ELR (cell line): ENCODE measurements around the gene TMEM222.
"Not testable (repeated sequence)": the region's sequence is repeated elsewhere in the genome, so short reads cannot be mapped to it uniquely, and the experiment has no call there.

Experiments used
- DNase-seq: peaks from one replicate; pipeline ENCODE4 v3.0.0-alpha.2; 2015; ENCODE audit warnings: low read depth

Gene TMEM222

GRCh38 chr1:27321813-27322568 lies at the start of gene TMEM222:
TSS of gene TMEM222 (plus strand) at chr1:27322163. CDS start at chr1:27322198, 35 bp downstream.
- DNase-seq = peak; percentile 96

- no peak for DNase-seq
These were observed 47.8 kb upstream of the TMEM222 start for GRCh38 chr1:27274204-27274603.

- no peak for DNase-seq
These were observed 46.3 kb upstream of the TMEM222 start for GRCh38 chr1:27275696-27276095.

- peak; percentile 83 for DNase-seq
These were observed 37.3 kb upstream of the TMEM222 start for GRCh38 chr1:27284425-27285273.

GRCh38 chr1:27285274-27285660 lies 36.7 kb upstream of the TMEM222 start:
- no peak for DNase-seq

- not testable (repeated sequence) for DNase-seq
These were observed 36.1 kb upstream of the TMEM222 start for GRCh38 chr1:27285821-27286220.

- DNase-seq = not testable (repeated sequence)
These were observed 32.8 kb upstream of the TMEM222 start for GRCh38 chr1:27289125-27289524.

- no peak for DNase-seq
These were observed 31.4 kb upstream of the TMEM222 start for GRCh38 chr1:27290581-27290980.

- peak; percentile 89 for DNase-seq
These were observed 29.9 kb upstream of the TMEM222 start for GRCh38 chr1:27292106-27292505.

- DNase-seq = no peak
These were observed 28.0 kb upstream of the TMEM222 start for GRCh38 chr1:27293915-27294314.

GRCh38 chr1:27296773-27297291 lies 25.1 kb upstream of the TMEM222 start:
- peak; percentile 73 for DNase-seq

- no peak for DNase-seq
These were observed 24.1 kb upstream of the TMEM222 start for GRCh38 chr1:27297903-27298302.

- DNase-seq = peak; percentile 39
These were observed 23.2 kb upstream of the TMEM222 start for GRCh38 chr1:27298632-27299384.

GRCh38 chr1:27299385-27300271 lies 22.3 kb upstream of the TMEM222 start:
- peak; percentile 98 for DNase-seq

- peak; percentile 83 for DNase-seq
These were observed 21.5 kb upstream of the TMEM222 start for GRCh38 chr1:27300341-27301051.

GRCh38 chr1:27301052-27301422 lies 20.9 kb upstream of the TMEM222 start:
- no peak for DNase-seq

GRCh38 chr1:27301582-27302199 lies 20.3 kb upstream of the TMEM222 start:
- DNase-seq = no peak

- no peak for DNase-seq
These were observed 19.4 kb upstream of the TMEM222 start for GRCh38 chr1:27302612-27303011.

GRCh38 chr1:27303509-27303908 lies 18.5 kb upstream of the TMEM222 start:
- DNase-seq = no peak

GRCh38 chr1:27306071-27306470 lies 15.9 kb upstream of the TMEM222 start:
- no peak for DNase-seq
